ENCODE results near the gene PAAF1. TPM values are rescaled to one million over a fixed set of nuclear protein-coding genes. Genes with fewer than 3 reads are reported as not detected.

Gene PAAF1
- total and polyA plus RNA-seq, 2 of the 13 experiments (the other 11 are each of a cell fraction or from before 2014, with no cell fraction given): 13.5 to 28.8 TPM

DNA sequence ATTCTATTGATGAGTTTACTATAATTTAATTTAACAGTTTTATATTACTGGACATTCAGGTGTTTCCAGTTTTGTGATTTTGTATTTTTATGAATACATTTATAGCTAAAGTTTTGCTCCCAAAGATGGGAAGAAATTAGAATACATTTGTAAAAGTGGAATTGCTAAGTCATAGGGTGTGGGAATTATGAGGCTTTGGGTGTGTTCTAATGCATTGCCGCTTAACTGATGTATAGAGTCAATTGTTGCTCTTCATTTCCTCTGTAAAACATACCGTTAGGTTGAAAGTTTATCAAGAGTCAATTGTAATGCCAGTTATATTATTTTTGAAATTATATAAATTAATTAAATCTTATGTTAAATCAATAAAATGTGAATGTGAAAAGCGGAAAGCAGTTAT is 16.2 kb downstream of the PAAF1 start (continued):
- TF ChIP-seq SNAPC2 (CRISPR knock-in tag; IDR thresholded peaks at IDR 0.05) (no peak), ZNF335 (CRISPR knock-in tag; IDR thresholded peaks at IDR 0.05) (no peak), TAF15 (IDR thresholded peaks at IDR 0.05; ENCODE audit: low read depth, low read length, poor library complexity, severe bottlenecking) (no peak), ZNF772 (CRISPR knock-in tag; IDR thresholded peaks at IDR 0.05) (no peak), ZNF790 (CRISPR knock-in tag; IDR thresholded peaks at IDR 0.05; ENCODE audit: borderline replicate concordance) (no peak), RFX1 (IDR thresholded peaks at IDR 0.05) (no peak), ZNF747 (CRISPR knock-in tag; IDR thresholded peaks at IDR 0.05; ENCODE audit: borderline replicate concordance) (no peak), ZNF432 (CRISPR knock-in tag; IDR thresholded peaks at IDR 0.05; ENCODE audit: borderline replicate concordance) (no peak)
- TF ChIP-seq, protein P1, sequence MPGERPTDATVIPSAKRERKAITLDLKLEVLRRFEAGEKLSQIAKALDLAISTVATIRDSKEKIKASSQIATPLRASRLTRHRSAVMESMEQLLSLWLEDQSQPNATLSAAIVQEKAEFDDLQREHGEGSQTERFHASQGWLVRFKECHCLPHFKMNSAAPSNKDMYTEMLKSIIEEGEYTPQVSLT (CRISPR knock-in tag; IDR thresholded peaks at IDR 0.05; ENCODE audit: borderline replicate concordance, low read depth): no peak

DNA sequence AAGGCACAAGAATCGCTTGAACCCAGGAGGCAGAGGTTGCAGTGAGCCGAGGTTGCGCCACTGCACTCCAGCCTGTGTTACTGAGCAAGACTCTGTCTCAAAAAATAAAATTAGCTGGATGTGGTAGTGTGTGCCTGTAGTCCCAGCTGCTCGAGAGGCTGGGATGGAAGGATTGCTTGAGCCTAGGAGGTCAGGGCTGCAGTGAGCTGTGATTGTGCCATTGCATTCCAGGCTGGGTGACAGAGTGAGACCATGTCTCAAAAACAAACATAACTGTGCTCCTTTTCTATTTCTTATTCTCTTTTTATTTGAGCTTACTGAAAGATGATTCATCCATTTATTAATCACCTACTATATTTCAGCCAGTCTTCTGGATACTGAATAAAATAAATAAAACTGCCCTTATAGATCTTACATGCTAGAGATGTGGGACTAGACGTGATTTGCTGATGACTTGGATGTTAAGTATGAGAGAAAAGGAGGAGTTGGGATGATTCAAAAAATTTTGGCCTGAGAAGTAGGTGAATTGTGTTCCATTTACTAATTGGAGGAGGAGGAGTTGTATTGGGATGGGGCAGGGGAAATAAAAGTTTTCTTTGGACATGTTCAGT is 18.0 kb downstream of the PAAF1 start:
- Histone ChIP-seq H3K9me3 (ENCODE audit: low read length) (no peaks in the 10 kb centered on the region), H3K79me2 (ENCODE audit: insufficient read depth, low read length) (no peaks in the 10 kb centered on the region), H3K4me3 (replicated peaks in 1 of 3; ENCODE audit: insufficient read depth in 1 of 3, low read depth in 2 of 3, low read length in 3 of 3) (no peak overlapping the region), H3K4me1 (ENCODE audit: insufficient read depth, low read length) (no peaks in the 10 kb centered on the region), H2AFZ (ENCODE audit: low read length) (no peak overlapping the region), H3K27me3 (ENCODE audit: control insufficient read depth in 1 of 2, insufficient read depth in 2 of 2, low read length in 2 of 2) (no peaks in the 10 kb centered on the region), H3K27ac (ENCODE audit: extremely low read length, insufficient read depth, low read length) (no peak overlapping the region), H3K36me3 (replicated peaks in 1 of 2; ENCODE audit: control insufficient read depth in 1 of 2, insufficient read depth in 2 of 2, low read length in 2 of 2) (peaks cover 6 to 18% of the 10 kb centered on the region in 2 experiments; a peak in 3 of 5 replicates), H4K20me1 (ENCODE audit: insufficient read depth, low read length) (no peaks in the 10 kb centered on the region), H3K9ac (ENCODE audit: insufficient read depth, low read depth, low read length) (no peak overlapping the region), H3K4me2 (ENCODE audit: low read depth, low read length) (no peak overlapping the region)
- no peak for DNase-seq (ENCODE audit: low spot score)
- 93% methylated on average over 5 of the region's 5 CpGs for WGBS (ENCODE audit: low lambda C conversion rate)
- CTCF ChIA-PET (ENCODE audit: low intra/inter-chr PET ratio, low total read pairs): no interaction called here
- intact Hi-C loops (cut with micrococcal nuclease; ENCODE audit: unreplicated experiment): no loop called here
- no TSS peak for BruUV-seq (replicated peaks)
- ATAC-seq: no peak
- POLR2A ChIA-PET: no interaction called here
- in situ Hi-C loops (cut with HindIII; ENCODE audit: extremely low pct_ligation_motif_present, low pct_unique_long_range_greater_than_20kb): no loop called here
- FAIRE-seq: no peak
- TF ChIP-seq, protein P2, sequence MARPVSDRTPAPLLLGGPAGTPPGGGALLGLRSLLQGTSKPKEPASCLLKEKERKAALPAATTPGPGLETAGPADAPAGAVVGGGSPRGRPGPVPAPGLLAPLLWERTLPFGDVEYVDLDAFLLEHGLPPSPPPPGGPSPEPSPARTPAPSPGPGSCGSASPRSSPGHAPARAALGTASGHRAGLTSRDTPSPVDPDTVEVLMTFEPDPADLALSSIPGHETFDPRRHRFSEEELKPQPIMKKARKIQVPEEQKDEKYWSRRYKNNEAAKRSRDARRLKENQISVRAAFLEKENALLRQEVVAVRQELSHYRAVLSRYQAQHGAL (CRISPR knock-in tag; IDR thresholded peaks at IDR 0.05; ENCODE audit: not compliant biosample characterization): no peak
- TF ChIP-seq GFI1 (CRISPR knock-in tag; IDR thresholded peaks at IDR 0.05; ENCODE audit: borderline replicate concordance) (no peak), SP5 (CRISPR knock-in tag; IDR thresholded peaks at IDR 0.05; ENCODE audit: borderline replicate concordance, low read depth) (no peak), ZMYM3 (CRISPR knock-in tag; IDR thresholded peaks at IDR 0.05) (no peak), TMF1 (CRISPR knock-in tag; IDR thresholded peaks at IDR 0.05; ENCODE audit: low read depth) (no peak), ZNF331 (CRISPR knock-in tag; IDR thresholded peaks at IDR 0.05) (no peak), MBNL3 (CRISPR knock-in tag; conservative IDR thresholded peaks at IDR 0.05) (no peak), TCF7L2 (IDR thresholded peaks at IDR 0.05; ENCODE audit: low read depth, low read length) (no peak), KLF9 (CRISPR knock-in tag; IDR thresholded peaks at IDR 0.05; ENCODE audit: low read depth) (no peak), ZNF598 (CRISPR knock-in tag; IDR thresholded peaks at IDR 0.05; ENCODE audit: borderline replicate concordance) (no peak), PCBP2 (optimal IDR thresholded peaks at IDR 0.05; ENCODE audit: low read depth, low read length, poor library complexity, severe bottlenecking) (no peak)
- TF ChIP-seq, protein P3, sequence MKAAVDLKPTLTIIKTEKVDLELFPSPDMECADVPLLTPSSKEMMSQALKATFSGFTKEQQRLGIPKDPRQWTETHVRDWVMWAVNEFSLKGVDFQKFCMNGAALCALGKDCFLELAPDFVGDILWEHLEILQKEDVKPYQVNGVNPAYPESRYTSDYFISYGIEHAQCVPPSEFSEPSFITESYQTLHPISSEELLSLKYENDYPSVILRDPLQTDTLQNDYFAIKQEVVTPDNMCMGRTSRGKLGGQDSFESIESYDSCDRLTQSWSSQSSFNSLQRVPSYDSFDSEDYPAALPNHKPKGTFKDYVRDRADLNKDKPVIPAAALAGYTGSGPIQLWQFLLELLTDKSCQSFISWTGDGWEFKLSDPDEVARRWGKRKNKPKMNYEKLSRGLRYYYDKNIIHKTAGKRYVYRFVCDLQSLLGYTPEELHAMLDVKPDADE (CRISPR knock-in tag; IDR thresholded peaks at IDR 0.05): no peak
- TF ChIP-seq, protein P4, sequence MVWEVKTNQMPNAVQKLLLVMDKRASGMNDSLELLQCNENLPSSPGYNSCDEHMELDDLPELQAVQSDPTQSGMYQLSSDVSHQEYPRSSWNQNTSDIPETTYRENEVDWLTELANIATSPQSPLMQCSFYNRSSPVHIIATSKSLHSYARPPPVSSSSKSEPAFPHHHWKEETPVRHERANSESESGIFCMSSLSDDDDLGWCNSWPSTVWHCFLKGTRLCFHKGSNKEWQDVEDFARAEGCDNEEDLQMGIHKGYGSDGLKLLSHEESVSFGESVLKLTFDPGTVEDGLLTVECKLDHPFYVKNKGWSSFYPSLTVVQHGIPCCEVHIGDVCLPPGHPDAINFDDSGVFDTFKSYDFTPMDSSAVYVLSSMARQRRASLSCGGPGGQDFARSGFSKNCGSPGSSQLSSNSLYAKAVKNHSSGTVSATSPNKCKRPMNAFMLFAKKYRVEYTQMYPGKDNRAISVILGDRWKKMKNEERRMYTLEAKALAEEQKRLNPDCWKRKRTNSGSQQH (CRISPR knock-in tag; IDR thresholded peaks at IDR 0.05; ENCODE audit: low read depth): no peak
